GM19351 (cell line): Measurements from ENCODE around the gene LASP1.
"Not testable (repeated sequence)": the region's sequence is repeated elsewhere in the genome, so short reads cannot be mapped to it uniquely, and the experiment has no call there.

ENCODE experiments used
- ATAC-seq: cut with Tn5 transposase; IDR thresholded peaks from one replicate; pipeline ENCODE4 v1.9.1; 2021; ENCODE audit warnings: mild to moderate bottlenecking, moderate library complexity; ENCODE audit not compliant: unreplicated experiment

LASP1 gene

GRCh38 chr17:38869526-38870258, at the start of gene LASP1:
TSS of gene LASP1 (plus strand) at chr17:38870058. CDS start at chr17:38870190, 132 bp downstream.
- peak; percentile 33 for ATAC-seq

GRCh38 chr17:38824899-38825761, 44.7 kb upstream of the LASP1 start, which contains the start of gene CWC25:
TSS of gene CWC25 (minus strand) at chr17:38825321. CDS start at chr17:38825183, 138 bp downstream.
- ATAC-seq = peak; percentile 77

- ATAC-seq = no peak
Measured at GRCh38 chr17:38825762-38826247, 44.1 kb upstream of the LASP1 start.

GRCh38 chr17:38844261-38844757, 25.5 kb upstream of the LASP1 start:
- no peak for ATAC-seq

- ATAC-seq = no peak
Measured at GRCh38 chr17:38848557-38848891, 21.3 kb upstream of the LASP1 start.

- no peak for ATAC-seq
Measured at GRCh38 chr17:38848939-38849605, 20.8 kb upstream of the LASP1 start.

GRCh38 chr17:38850374-38850773, 19.5 kb upstream of the LASP1 start:
- no peak for ATAC-seq

GRCh38 chr17:38851434-38851833, 18.4 kb upstream of the LASP1 start:
- ATAC-seq = no peak

GRCh38 chr17:38852771-38853291, 17.0 kb upstream of the LASP1 start:
- no peak for ATAC-seq

- peak; percentile 65 for ATAC-seq
Measured at GRCh38 chr17:38853292-38854219, 16.3 kb upstream of the LASP1 start, which contains the start of gene RPL23. TSS of gene RPL23 (minus strand) at chr17:38853721. CDS start at chr17:38853710, 11 bp downstream.

- not testable (repeated sequence) for ATAC-seq
Measured at GRCh38 chr17:38855101-38855714, 14.7 kb upstream of the LASP1 start.

GRCh38 chr17:38857271-38857670, 12.6 kb upstream of the LASP1 start:
- no peak for ATAC-seq

GRCh38 chr17:38861399-38861843, 8.4 kb upstream of the LASP1 start:
- no peak for ATAC-seq

- no peak for ATAC-seq
Measured at GRCh38 chr17:38864636-38865398, 5.0 kb upstream of the LASP1 start.

- ATAC-seq = no peak
Measured at GRCh38 chr17:38867179-38867967, 2.5 kb upstream of the LASP1 start.

GRCh38 chr17:38867968-38868816, 1.7 kb upstream of the LASP1 start:
- ATAC-seq = no peak
